Common myeloid progenitor, CD34-positive (primary cell): ENCODE measurements around the gene NEGR1.
A peak's percentile ranks its signal among the peaks of the same experiment; 100 is the strongest.

Source experiments
- CTCF ChIA-PET: fragments of 350-600 bp; sonication (Branson Sonifier 250); formaldehyde crosslinking; loops from one replicate; lab custom pipeline; 2021; ENCODE audit warnings: antibody characterized with exemption; lab: Charles Lee
- POLR2A ChIA-PET: fragments of 350-600 bp; sonication (Branson Sonifier 250); formaldehyde crosslinking; loops from one replicate; lab custom pipeline; 2021; ENCODE audit warnings: antibody characterized with exemption; lab: Charles Lee
- DNase-seq, 3 donors: peaks; one replicate each; pipeline versions ENCODE4 v3.0.0 to v3.0.0-alpha.2; 2013
- H3K27ac ChIP-seq, 2 experiments: 1 replicate in 1 of 2; 2 replicates in 1 of 2; pipeline ENCODE4 v1.7.0; 2013; ENCODE audit warnings: inconsistent platforms in 2 of 2, low read length in 2 of 2, mild to moderate bottlenecking in 2 of 2, low read depth in 1 of 2, moderate library complexity in 1 of 2; ENCODE audit not compliant: severe bottlenecking in 2 of 2, insufficient read depth in 1 of 2, poor library complexity in 1 of 2
- H3K27me3 ChIP-seq, 5 experiments: replicated peaks in 2 of 5; 1 replicate in 3 of 5; 2 replicates in 2 of 5; pipeline versions ENCODE4 v1.6.1 to v1.7.0; 2013; ENCODE audit warnings: low read length in 4 of 5, mild to moderate bottlenecking in 2 of 5, moderate library complexity in 2 of 5, inconsistent platforms in 1 of 5; ENCODE audit not compliant: insufficient read depth in 5 of 5, control insufficient read depth in 4 of 5
- H3K36me3 ChIP-seq, 4 experiments: 1 replicate in 2 of 4; 2 replicates in 2 of 4; pipeline versions ENCODE4 v1.6.1 to v1.7.0; 2013; ENCODE audit warnings: low read length in 3 of 4, control low read depth in 1 of 4, mild to moderate bottlenecking in 1 of 4; ENCODE audit not compliant: control insufficient read depth in 4 of 4, insufficient read depth in 4 of 4
- H3K4me1 ChIP-seq, 4 experiments: 1 replicate in 3 of 4; 2 replicates in 1 of 4; pipeline versions ENCODE4 v1.6.1 to v1.7.1; 2013; ENCODE audit warnings: low read length in 3 of 4, mild to moderate bottlenecking in 3 of 4, control low read depth in 1 of 4, inconsistent platforms in 1 of 4, moderate library complexity in 1 of 4; ENCODE audit not compliant: control insufficient read depth in 4 of 4, insufficient read depth in 4 of 4; ENCODE audit errors: control extremely low read depth in 1 of 4
- H3K4me3 ChIP-seq, 7 experiments: 1 replicate in 4 of 7; 2 replicates in 3 of 7; pipeline versions ENCODE4 v1.5.1 to v1.7.0; 2013; ENCODE audit warnings: mild to moderate bottlenecking in 7 of 7, low read length in 6 of 7, moderate library complexity in 6 of 7, inconsistent platforms in 2 of 7, low read depth in 2 of 7, control low read depth in 1 of 7; ENCODE audit not compliant: insufficient read depth in 4 of 7, control insufficient read depth in 1 of 7; ENCODE audit errors: extremely low read depth in 1 of 7
- H3K9me3 ChIP-seq, 5 experiments: 1 replicate in 4 of 5; 2 replicates in 1 of 5; pipeline versions ENCODE4 v1.6.1 to v1.7.1; 2013; ENCODE audit warnings: low read length in 4 of 5, mild to moderate bottlenecking in 2 of 5, inconsistent platforms in 1 of 5, low read depth in 1 of 5, moderate library complexity in 1 of 5; ENCODE audit not compliant: control insufficient read depth in 4 of 5, insufficient read depth in 2 of 5; ENCODE audit errors: control extremely low read depth in 1 of 5
- WGBS: methylation state at CpG from one replicate; pipeline ENCODE4 v1.1.5; 2013; ENCODE audit not compliant: insufficient coverage; 5-methylcytosine and 5-hydroxymethylcytosine counted together

The NEGR1 gene

DNA sequence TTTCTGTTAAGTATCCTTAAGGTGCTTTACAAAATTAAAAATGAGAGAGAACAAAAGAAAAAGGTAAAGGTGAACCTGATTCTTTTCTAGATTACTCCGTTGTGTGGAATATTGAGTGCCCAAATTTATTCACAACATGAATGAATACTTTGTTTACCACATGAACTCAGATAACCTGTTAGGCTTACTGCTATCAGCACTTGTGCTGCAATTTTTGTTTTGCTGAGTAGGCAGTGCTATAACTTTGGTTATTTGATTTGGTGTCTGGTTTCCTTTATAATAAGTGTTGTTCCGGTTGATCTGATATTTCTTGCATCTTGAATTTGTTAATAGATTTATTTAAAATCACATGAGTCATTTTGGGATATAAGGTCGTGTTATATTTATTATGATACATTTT lies 195.9 kb downstream of the NEGR1 start:
- Histone ChIP-seq H3K9me3 (no peaks in the 10 kb centered on the region), H3K36me3 (no peaks in the 10 kb centered on the region), H3K4me3 (no peak overlapping the region), H3K27ac (no peak overlapping the region), H3K4me1 (no peaks in the 10 kb centered on the region), H3K27me3 (no peaks in the 10 kb centered on the region)
- ChIA-PET CTCF (no interaction called here), POLR2A (no interaction called here)
- no peak for DNase-seq
- 100% methylated on average over 1 of the region's 3 CpGs for WGBS

DNA sequence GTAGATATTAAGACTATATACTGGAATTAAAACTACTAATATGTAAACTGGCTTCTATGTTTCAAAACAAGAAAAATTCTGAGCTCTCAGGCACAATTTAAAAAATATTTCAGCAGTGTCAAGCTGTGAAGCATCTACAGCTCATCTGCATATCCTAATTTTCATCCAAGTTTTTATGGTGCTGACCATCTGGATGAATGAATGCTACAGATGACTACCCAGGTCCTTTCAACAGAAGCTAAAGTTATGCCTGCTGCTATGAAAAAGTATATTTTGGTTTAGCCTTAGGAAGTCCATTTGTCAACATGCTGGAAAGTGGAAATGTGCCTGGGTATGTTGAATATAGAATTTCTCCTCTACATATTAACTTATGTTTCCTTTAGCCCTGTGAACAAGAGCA lies 206.9 kb downstream of the NEGR1 start:
- Histone ChIP-seq H3K27me3 (no peaks in the 10 kb centered on the region), H3K4me1 (no peaks in the 10 kb centered on the region), H3K9me3 (peaks cover 0 to 4% (median 0%) of the 10 kb centered on the region in 5 experiments), H3K36me3 (peaks cover 0 to 2% (median 0%) of the 10 kb centered on the region in 4 experiments), H3K4me3 (no peak overlapping the region), H3K27ac (no peak overlapping the region)
- CTCF ChIA-PET = no interaction called here
- POLR2A ChIA-PET = no interaction called here
- DNase-seq = no peak

- CTCF ChIA-PET = no interaction called here
- DNase-seq = no peak
- Histone ChIP-seq H3K9me3 (peaks cover 0 to 4% (median 0%) of the 10 kb centered on the region in 5 experiments), H3K4me1 (peaks cover 0 to 24% (median 3%) of the 10 kb centered on the region in 4 experiments), H3K27me3 (no peaks in the 10 kb centered on the region), H3K36me3 (no peaks in the 10 kb centered on the region), H3K27ac (no peak overlapping the region), H3K4me3 (no peak overlapping the region)
- POLR2A ChIA-PET = no interaction called here
- WGBS = 100% methylated on average over 7 of the region's 7 CpGs
Observed at GRCh38 chr1:72066431-72066830, 215.9 kb downstream of the NEGR1 start.

GRCh38 chr1:72064196-72065075 lies 217.9 kb downstream of the NEGR1 start:
- ChIA-PET CTCF (interaction anchor here (0.6 to 1.0 kb wide), 3 partner anchors 29 to 200 kb away, joined by 3 read pairs; no protein-coding TSS in a partner anchor), POLR2A (interaction anchor here (0.7 kb wide), 1 partner anchor 312 kb away, joined by 6 read pairs; no protein-coding TSS in a partner anchor)
- DNase-seq = peak in 2 of 3 donors; percentile 44 to 55
- peak overlapping the region; percentile 52 to 70 for H3K27ac ChIP-seq
- WGBS = 0% methylated on average over 1 of the region's 3 CpGs
- peak overlapping the region in 4 of 7 experiments; percentile 20 to 70 (median 56) for H3K4me3 ChIP-seq
- peaks cover 0 to 24% (median 6%) of the 10 kb centered on the region in 4 experiments for H3K4me1 ChIP-seq
- no peaks in the 10 kb centered on the region for H3K9me3 ChIP-seq
- no peaks in the 10 kb centered on the region for H3K36me3 ChIP-seq
- no peaks in the 10 kb centered on the region for H3K27me3 ChIP-seq

DNA sequence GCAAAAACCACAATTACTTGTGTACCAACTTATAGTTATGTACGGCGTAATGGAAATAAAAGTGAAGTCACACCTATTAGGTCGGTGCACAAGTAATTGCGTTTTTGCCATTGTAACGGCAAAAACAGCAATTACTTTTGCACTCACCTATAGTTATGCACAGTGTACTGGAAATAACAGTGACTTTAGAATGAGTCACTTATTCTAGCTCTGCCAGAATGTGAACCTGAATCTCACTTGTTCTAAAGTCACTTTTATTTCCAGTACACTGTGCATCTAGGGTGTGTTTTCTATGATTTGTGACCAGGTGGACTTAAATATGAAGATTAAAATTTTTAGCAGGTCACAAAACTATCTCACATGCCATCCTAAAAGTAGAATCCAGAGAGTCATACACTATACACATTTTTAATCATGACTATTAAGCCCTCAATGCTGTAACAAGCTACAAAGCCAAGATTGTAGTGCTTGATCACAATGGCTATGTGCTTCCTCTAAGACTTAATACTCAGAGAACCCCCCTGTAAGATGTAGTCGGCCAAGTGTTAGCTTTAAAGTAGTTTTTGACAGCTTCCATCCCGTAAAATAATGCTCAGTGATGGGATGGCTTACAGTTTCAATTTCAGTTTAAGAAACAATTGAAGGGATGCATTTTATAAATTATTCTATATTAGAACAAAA lies 218.8 kb downstream of the NEGR1 start:
- Histone ChIP-seq H3K9me3 (no peaks in the 10 kb centered on the region), H3K36me3 (no peaks in the 10 kb centered on the region), H3K4me3 (peak overlapping the region in 4 of 7 experiments; percentile 20 to 70 (median 56)), H3K4me1 (peaks cover 0 to 24% (median 6%) of the 10 kb centered on the region in 4 experiments), H3K27ac (peak overlapping the region; percentile 52 to 56), H3K27me3 (no peaks in the 10 kb centered on the region)
- ChIA-PET POLR2A (interaction anchor here (0.7 kb wide), 1 partner anchor 311 kb away, joined by 6 read pairs; no protein-coding TSS in a partner anchor), CTCF (interaction anchor here (0.7 to 1.0 kb wide), 2 partner anchors 28 to 201 kb away, joined by 3 read pairs; no protein-coding TSS in a partner anchor)
- 95% methylated on average over 5 of the region's 7 CpGs for WGBS
- peak in 2 of 3 donors; percentile 38 to 53 for DNase-seq

GRCh38 chr1:72062584-72062983 lies 219.8 kb downstream of the NEGR1 start:
- H3K9me3 ChIP-seq = no peaks in the 10 kb centered on the region
- ChIA-PET CTCF (no interaction called here), POLR2A (no interaction called here)
- DNase-seq = peak in 2 of 3 donors; percentile 59 to 75
- H3K27ac ChIP-seq = no peak overlapping the region
- no peaks in the 10 kb centered on the region for H3K27me3 ChIP-seq
- peaks cover 0 to 24% (median 6%) of the 10 kb centered on the region in 4 experiments for H3K4me1 ChIP-seq
- no peaks in the 10 kb centered on the region for H3K36me3 ChIP-seq
- H3K4me3 ChIP-seq = no peak overlapping the region
